HepG2 (cell line): ENCODE measurements around the gene SRC. TPM values are rescaled to one million over a fixed set of nuclear protein-coding genes. Genes with fewer than 3 reads are reported as not detected.

Experiments used
- CENPT ChIP-seq: sonication (generic); formaldehyde crosslinking; IDR thresholded peaks from 2 replicates; pipeline ENCODE4 v1.8.0; 2022; ENCODE audit warnings: low read depth, mild to moderate bottlenecking, moderate library complexity, missing genetic modification reagents
- ESRRA ChIP-seq: sonication (generic); formaldehyde crosslinking; IDR thresholded peaks from 2 replicates; pipeline ENCODE4 v1.5.1; 2020; ENCODE audit warnings: mild to moderate bottlenecking, low read depth, missing genetic modification reagents
- FOXC1 ChIP-seq: sonication (generic); formaldehyde crosslinking; IDR thresholded peaks from 2 replicates; pipeline ENCODE4 v1.8.0; 2022; ENCODE audit warnings: mild to moderate bottlenecking, missing genetic modification reagents, borderline replicate concordance
- GABPA ChIP-seq, 2 experiments: IDR thresholded peaks; 2 replicates each; pipeline ENCODE4 v1.6.1; 2011 to 2016; ENCODE audit warnings: low read depth in 2 of 2, low read length in 1 of 2, missing biosample characterization in 1 of 2, missing genetic modification characterization in 1 of 2
- MXI1 ChIP-seq: IDR thresholded peaks from 3 replicates; pipeline ENCODE4 v1.6.1; 2012; ENCODE audit warnings: low read depth, low read length, inconsistent platforms, borderline replicate concordance
- SNRNP70 ChIP-seq: fragments of 200-400 bp; formaldehyde crosslinking; IDR thresholded peaks from 2 replicates; pipeline ENCODE4 v1.6.1; 2017; ENCODE audit warnings: mild to moderate bottlenecking, low read depth, low read length, moderate library complexity
- ZBTB8A ChIP-seq: sonication (generic); formaldehyde crosslinking; IDR thresholded peaks from 2 replicates; pipeline ENCODE4 v1.4.0; 2020; ENCODE audit warnings: mild to moderate bottlenecking, low read depth, missing genetic modification reagents, borderline replicate concordance
- ZFP62 ChIP-seq: sonication (generic); formaldehyde crosslinking; IDR thresholded peaks from 2 replicates; pipeline ENCODE4 v1.4.0; 2020; ENCODE audit warnings: missing genetic modification reagents
- ZNF776 ChIP-seq: sonication (generic); formaldehyde crosslinking; IDR thresholded peaks from 2 replicates; pipeline ENCODE4 v1.4.0; 2020; ENCODE audit warnings: mild to moderate bottlenecking, missing genetic modification reagents
- polyA plus RNA-seq, 8 experiments: library from polyadenylated mRNA; depleted of rRNA in 3 of 8; stranded (reverse) in 7 of 8; unstranded in 1 of 8; fragments of >200 nt; fragmentation: Illumina TruSeq in 4 of 8; extraction: Trizol in 4 of 8; gene quantifications; 2 replicates each; pipeline versions ENCODE4 v1.2.1 to v1.2.3, GENCODE V29; 2011 to 2016; ENCODE audit warnings: low read depth in 4 of 8, missing spikeins in 1 of 8, mixed read lengths in 1 of 8; ENCODE audit not compliant: insufficient read depth in 1 of 8
- total RNA-seq, 5 experiments: library from RNA; depleted of rRNA; stranded (reverse); fragments of >200 nt; fragmentation: Illumina TruSeq; extraction: Trizol; gene quantifications; 2 replicates each; pipeline ENCODE4 v1.2.3, GENCODE V29; 2016; ENCODE audit warnings: low read depth in 1 of 5
- TF ChIP-seq, protein P1 (sequence below): sonication (generic); formaldehyde crosslinking; IDR thresholded peaks from 2 replicates; pipeline ENCODE4 v1.5.1; 2020; ENCODE audit warnings: missing genetic modification reagents, mild to moderate bottlenecking, borderline replicate concordance
- TF ChIP-seq, protein P2 (sequence below): sonication (generic); formaldehyde crosslinking; conservative IDR thresholded peaks from 2 replicates; pipeline ENCODE4 v1.4.0; 2020; ENCODE audit warnings: missing genetic modification reagents
- TF ChIP-seq, protein P3 (sequence below): sonication (generic); formaldehyde crosslinking; IDR thresholded peaks from 2 replicates; pipeline ENCODE4 v1.4.0; 2020; ENCODE audit warnings: missing genetic modification reagents, borderline replicate concordance
- TF ChIP-seq, protein P4 (sequence below): sonication (generic); formaldehyde crosslinking; IDR thresholded peaks from 2 replicates; pipeline ENCODE4 v1.4.0; 2020; ENCODE audit warnings: missing genetic modification reagents

Gene SRC
- total and polyA plus RNA-seq, 2 of the 13 experiments (the other 11 are each of a cell fraction or from before 2014, with no cell fraction given) = 54.7 to 192 TPM

DNA sequence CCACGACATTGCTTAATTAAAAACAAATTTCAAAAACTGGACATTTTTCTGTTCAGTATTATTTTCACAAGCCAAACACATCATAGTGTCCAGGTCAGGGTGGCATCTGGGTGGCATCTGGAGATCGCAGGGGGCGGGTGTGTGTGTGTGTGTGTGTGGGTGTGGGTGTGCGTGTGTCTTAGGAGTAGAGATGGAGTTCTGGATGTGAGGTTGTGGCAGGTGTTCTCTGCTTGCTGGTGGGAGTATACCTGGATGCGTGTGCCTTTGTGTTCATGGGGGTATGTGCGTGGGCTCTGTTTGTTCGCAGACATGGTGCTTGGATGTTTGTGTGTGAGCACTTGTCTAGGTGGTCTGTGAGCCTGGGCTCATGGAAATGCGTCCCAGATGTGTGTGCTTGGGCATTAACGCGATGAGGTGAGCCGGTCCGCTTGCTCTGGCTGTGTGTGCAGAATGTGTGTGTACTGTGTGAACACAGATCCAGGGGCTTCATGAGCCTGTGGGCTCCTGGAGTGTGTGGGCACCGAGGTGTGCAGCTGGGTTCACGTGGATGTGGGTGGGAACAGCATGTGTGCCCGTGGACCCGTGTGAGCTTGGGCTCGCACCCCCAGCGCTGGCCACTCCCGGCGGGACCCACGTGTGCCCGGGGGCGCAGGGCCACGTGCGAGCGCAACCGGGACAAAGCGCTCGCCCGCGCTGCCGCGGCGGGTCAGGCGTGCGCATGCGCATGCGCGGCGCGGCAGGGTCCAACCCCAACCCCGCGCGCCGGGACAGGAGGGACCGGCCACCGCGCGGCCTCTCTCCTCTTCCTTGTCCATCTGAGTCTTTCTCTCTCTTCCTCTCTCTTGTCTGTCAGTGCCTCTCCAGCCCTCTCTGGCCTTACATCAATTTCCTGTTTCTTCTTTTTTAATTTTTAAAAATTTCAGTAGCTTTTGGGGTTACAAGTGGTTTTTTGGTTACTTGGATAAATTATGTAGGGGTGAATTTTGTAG is 60.4 kb downstream of the SRC start (continued):
- TF ChIP-seq SNRNP70 = no peak
- no peak; the same call in 1 of the 2 replicates for TF ChIP-seq GABPA (IDR thresholded peaks at IDR 0.05; ENCODE audit: low read depth, low read length)
- TF ChIP-seq GABPA (CRISPR knock-in tag; IDR thresholded peaks at IDR 0.05; ENCODE audit: low read depth) = no peak
- TF ChIP-seq FOXC1 (CRISPR knock-in tag) = peak; percentile 98; the same call in 1 of the 2 replicates
- TF ChIP-seq, protein P1, sequence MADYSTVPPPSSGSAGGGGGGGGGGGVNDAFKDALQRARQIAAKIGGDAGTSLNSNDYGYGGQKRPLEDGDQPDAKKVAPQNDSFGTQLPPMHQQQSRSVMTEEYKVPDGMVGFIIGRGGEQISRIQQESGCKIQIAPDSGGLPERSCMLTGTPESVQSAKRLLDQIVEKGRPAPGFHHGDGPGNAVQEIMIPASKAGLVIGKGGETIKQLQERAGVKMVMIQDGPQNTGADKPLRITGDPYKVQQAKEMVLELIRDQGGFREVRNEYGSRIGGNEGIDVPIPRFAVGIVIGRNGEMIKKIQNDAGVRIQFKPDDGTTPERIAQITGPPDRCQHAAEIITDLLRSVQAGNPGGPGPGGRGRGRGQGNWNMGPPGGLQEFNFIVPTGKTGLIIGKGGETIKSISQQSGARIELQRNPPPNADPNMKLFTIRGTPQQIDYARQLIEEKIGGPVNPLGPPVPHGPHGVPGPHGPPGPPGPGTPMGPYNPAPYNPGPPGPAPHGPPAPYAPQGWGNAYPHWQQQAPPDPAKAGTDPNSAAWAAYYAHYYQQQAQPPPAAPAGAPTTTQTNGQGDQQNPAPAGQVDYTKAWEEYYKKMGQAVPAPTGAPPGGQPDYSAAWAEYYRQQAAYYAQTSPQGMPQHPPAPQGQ = peak; percentile 73; the same call in 1 of the 2 replicates
- TF ChIP-seq ZFP62 (CRISPR knock-in tag) = no peak
- peak; percentile 99; the same call in 1 of the 2 replicates for TF ChIP-seq ZNF776
- TF ChIP-seq, protein P2, sequence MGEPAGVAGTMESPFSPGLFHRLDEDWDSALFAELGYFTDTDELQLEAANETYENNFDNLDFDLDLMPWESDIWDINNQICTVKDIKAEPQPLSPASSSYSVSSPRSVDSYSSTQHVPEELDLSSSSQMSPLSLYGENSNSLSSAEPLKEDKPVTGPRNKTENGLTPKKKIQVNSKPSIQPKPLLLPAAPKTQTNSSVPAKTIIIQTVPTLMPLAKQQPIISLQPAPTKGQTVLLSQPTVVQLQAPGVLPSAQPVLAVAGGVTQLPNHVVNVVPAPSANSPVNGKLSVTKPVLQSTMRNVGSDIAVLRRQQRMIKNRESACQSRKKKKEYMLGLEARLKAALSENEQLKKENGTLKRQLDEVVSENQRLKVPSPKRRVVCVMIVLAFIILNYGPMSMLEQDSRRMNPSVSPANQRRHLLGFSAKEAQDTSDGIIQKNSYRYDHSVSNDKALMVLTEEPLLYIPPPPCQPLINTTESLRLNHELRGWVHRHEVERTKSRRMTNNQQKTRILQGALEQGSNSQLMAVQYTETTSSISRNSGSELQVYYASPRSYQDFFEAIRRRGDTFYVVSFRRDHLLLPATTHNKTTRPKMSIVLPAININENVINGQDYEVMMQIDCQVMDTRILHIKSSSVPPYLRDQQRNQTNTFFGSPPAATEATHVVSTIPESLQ (CRISPR knock-in tag) = 0 out of 2 replicates have a peak, but pooled peaks have one; percentile 62
- TF ChIP-seq, protein P3, sequence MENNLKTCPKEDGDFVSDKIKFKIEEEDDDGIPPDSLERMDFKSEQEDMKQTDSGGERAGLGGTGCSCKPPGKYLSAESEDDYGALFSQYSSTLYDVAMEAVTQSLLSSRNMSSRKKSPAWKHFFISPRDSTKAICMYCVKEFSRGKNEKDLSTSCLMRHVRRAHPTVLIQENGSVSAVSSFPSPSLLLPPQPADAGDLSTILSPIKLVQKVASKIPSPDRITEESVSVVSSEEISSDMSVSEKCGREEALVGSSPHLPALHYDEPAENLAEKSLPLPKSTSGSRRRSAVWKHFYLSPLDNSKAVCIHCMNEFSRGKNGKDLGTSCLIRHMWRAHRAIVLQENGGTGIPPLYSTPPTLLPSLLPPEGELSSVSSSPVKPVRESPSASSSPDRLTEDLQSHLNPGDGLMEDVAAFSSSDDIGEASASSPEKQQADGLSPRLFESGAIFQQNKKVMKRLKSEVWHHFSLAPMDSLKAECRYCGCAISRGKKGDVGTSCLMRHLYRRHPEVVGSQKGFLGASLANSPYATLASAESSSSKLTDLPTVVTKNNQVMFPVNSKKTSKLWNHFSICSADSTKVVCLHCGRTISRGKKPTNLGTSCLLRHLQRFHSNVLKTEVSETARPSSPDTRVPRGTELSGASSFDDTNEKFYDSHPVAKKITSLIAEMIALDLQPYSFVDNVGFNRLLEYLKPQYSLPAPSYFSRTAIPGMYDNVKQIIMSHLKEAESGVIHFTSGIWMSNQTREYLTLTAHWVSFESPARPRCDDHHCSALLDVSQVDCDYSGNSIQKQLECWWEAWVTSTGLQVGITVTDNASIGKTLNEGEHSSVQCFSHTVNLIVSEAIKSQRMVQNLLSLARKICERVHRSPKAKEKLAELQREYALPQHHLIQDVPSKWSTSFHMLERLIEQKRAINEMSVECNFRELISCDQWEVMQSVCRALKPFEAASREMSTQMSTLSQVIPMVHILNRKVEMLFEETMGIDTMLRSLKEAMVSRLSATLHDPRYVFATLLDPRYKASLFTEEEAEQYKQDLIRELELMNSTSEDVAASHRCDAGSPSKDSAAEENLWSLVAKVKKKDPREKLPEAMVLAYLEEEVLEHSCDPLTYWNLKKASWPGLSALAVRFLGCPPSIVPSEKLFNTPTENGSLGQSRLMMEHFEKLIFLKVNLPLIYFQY (CRISPR knock-in tag) = peak; percentile 84
- TF ChIP-seq, protein P4, sequence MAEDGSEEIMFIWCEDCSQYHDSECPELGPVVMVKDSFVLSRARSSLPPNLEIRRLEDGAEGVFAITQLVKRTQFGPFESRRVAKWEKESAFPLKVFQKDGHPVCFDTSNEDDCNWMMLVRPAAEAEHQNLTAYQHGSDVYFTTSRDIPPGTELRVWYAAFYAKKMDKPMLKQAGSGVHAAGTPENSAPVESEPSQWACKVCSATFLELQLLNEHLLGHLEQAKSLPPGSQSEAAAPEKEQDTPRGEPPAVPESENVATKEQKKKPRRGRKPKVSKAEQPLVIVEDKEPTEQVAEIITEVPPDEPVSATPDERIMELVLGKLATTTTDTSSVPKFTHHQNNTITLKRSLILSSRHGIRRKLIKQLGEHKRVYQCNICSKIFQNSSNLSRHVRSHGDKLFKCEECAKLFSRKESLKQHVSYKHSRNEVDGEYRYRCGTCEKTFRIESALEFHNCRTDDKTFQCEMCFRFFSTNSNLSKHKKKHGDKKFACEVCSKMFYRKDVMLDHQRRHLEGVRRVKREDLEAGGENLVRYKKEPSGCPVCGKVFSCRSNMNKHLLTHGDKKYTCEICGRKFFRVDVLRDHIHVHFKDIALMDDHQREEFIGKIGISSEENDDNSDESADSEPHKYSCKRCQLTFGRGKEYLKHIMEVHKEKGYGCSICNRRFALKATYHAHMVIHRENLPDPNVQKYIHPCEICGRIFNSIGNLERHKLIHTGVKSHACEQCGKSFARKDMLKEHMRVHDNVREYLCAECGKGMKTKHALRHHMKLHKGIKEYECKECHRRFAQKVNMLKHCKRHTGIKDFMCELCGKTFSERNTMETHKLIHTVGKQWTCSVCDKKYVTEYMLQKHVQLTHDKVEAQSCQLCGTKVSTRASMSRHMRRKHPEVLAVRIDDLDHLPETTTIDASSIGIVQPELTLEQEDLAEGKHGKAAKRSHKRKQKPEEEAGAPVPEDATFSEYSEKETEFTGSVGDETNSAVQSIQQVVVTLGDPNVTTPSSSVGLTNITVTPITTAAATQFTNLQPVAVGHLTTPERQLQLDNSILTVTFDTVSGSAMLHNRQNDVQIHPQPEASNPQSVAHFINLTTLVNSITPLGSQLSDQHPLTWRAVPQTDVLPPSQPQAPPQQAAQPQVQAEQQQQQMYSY (CRISPR knock-in tag) = 0 out of 2 replicates have a peak, but pooled peaks have one; percentile 48
- peak; percentile 76; the same call in 1 of the 3 replicates for TF ChIP-seq MXI1
- TF ChIP-seq CENPT (CRISPR knock-in tag) = peak; percentile 99
- peak; percentile 86 for TF ChIP-seq ESRRA
- TF ChIP-seq ZBTB8A (CRISPR knock-in tag) = 0 out of 2 replicates have a peak, but pooled peaks have one; percentile 56
